GM12801 (cell line): Measurements from ENCODE around the gene EED.

Source experiments
- TF ChIP-seq, protein P1 (sequence below): IDR thresholded peaks from one replicate; pipeline ENCODE4 v1.5.1; 2011; ENCODE audit warnings: control low read depth; ENCODE audit not compliant: insufficient read length; ENCODE audit errors: extremely low read depth

EED gene

DNA sequence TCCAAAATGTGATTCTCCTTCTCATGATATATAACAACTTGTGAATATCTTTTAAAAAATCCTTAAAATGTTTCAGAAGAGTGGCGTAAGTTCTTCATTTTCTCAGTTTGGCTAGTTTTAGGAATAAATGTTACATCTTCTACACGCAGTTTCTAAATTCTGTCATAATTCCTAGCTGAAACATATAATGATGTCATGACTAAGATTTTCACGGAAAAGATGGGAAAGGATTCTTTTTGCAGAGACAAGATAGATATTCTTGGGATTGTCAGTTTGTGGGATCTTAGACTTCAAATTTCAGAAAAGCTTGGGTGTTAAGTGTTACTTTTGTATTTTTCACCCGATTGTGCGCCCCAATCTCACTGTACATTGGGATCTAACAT, 1.7 kb downstream of the EED start:
- TF ChIP-seq, protein P1, sequence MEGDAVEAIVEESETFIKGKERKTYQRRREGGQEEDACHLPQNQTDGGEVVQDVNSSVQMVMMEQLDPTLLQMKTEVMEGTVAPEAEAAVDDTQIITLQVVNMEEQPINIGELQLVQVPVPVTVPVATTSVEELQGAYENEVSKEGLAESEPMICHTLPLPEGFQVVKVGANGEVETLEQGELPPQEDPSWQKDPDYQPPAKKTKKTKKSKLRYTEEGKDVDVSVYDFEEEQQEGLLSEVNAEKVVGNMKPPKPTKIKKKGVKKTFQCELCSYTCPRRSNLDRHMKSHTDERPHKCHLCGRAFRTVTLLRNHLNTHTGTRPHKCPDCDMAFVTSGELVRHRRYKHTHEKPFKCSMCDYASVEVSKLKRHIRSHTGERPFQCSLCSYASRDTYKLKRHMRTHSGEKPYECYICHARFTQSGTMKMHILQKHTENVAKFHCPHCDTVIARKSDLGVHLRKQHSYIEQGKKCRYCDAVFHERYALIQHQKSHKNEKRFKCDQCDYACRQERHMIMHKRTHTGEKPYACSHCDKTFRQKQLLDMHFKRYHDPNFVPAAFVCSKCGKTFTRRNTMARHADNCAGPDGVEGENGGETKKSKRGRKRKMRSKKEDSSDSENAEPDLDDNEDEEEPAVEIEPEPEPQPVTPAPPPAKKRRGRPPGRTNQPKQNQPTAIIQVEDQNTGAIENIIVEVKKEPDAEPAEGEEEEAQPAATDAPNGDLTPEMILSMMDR = no peak

DNA sequence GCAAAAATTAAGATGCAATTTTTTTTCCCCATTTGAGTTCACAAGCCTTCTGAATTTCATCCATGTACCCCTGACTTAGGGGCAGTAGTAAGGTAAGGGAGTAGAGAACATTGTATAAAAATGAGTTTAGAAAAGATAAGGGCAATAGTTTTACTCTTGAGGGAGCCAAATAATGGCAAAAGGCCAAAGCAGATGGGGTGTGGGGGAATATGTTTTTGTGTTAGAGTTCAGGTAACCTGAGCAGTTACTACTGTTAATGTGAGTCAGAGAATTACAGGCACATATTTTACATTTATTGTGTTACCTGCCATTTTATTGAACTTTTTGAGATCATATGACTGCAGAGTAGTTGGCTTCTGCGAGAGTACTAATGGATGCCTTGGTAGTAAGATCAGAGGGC, 3.1 kb downstream of the EED start:
- TF ChIP-seq, protein P1 = no peak

DNA sequence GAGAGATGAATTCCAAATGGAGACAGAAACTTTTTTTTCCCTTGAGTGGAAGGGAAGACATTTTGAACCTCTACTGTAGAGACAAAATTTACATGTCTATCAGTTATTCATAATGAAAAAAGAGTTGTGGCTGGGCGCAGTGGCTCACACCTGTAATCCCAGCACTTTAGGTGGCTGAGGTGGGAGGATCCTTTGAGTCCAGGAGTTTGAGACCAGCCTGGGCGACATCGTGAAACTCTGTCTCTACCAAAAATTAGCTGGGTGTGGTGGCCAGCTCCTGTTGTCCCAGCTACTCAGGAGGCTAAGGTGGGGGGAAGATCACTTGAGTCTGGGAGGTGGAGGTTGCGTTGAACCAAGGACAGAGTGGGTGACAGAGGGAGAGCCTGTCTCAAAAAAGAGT, 4.1 kb downstream of the EED start:
- TF ChIP-seq, protein P1 = no peak

- TF ChIP-seq, protein P1 = no peak
Measured at GRCh38 chr11:86249307-86250098, 5.0 kb downstream of the EED start.

DNA sequence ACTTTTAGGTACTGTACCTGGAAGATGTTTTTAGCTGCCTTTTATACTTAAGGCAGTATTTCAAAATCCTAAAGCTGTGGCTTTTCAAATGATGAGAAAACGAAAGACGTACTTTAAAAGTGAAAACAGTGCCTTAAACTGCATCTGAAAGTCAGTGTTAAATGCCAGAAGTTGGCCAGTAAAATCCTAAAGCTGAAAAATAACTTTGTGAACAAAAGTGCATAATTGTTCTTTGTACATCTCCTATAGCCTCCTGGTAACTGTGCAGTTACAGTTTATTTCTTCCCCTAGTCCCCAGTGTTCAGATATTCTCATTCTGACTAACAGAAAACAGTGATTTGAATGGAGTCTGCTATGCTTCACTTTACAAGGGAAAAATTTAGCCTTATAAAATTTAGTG, 6.8 kb downstream of the EED start:
- TF ChIP-seq, protein P1 = no peak

- TF ChIP-seq, protein P1 = no peak
Measured at GRCh38 chr11:86255896-86256295, 11.3 kb downstream of the EED start.

DNA sequence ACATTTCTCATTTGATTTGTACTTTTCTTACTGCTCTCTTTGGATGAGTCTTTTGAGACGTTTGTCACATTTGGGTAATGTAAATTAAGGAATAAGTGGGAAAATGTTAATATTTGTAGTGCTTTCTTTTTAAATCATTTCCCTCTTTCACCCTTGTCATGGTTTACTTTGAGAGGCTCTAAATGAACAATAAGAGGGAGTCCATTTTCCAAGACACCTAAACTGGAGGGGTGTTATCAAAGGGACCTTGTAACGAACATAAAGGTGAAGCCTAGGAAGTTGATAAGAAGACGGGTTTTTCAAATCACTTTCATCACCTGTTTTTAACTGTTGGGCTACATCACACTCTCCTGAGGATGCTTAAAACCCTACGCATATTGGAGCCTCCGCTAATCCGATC, 12.1 kb downstream of the EED start:
- TF ChIP-seq, protein P1 = no peak

- TF ChIP-seq, protein P1 = no peak
Measured at GRCh38 chr11:86257446-86257845, 12.9 kb downstream of the EED start.
